K562 (cell line): ENCODE results near the gene CSTB.
A peak's percentile ranks its signal among the peaks of the same experiment; 100 is the strongest.

ENCODE experiments used
- CHD4 ChIP-seq: fragments of 200-600 bp; sonication (generic); IDR thresholded peaks from 3 replicates; pipeline ENCODE4 v1.6.1; 2012; ENCODE audit warnings: low read depth, mild to moderate bottlenecking, mixed read lengths, low read length, inconsistent platforms; ENCODE audit not compliant: insufficient read depth, insufficient replicate concordance, poor library complexity, severe bottlenecking
- CTCF ChIP-seq, 3 experiments: IDR thresholded peaks in 2 of 3; conservative IDR thresholded peaks in 1 of 3; 2 replicates each; pipeline ENCODE4 v1.5.1; 2011 to 2012; ENCODE audit warnings: low read length in 3 of 3, mild to moderate bottlenecking in 3 of 3, control low read depth in 2 of 3, improper control_type of control experiment in 1 of 3, inconsistent platforms in 1 of 3, low read depth in 1 of 3, mixed read lengths in 1 of 3, moderate library complexity in 1 of 3; ENCODE audit not compliant: insufficient read depth in 2 of 3
- JUND ChIP-seq, 2 experiments: IDR thresholded peaks; 2 replicates in 1 of 2; 3 replicates in 1 of 2; pipeline ENCODE4 v1.6.1; 2011; ENCODE audit warnings: borderline replicate concordance in 2 of 2, low read depth in 2 of 2, low read length in 2 of 2, improper control_type of control experiment in 1 of 2, missing biosample characterization in 1 of 2, missing genetic modification characterization in 1 of 2, missing genetic modification reagents in 1 of 2
- KDM5B ChIP-seq: fragments of 200-600 bp; sonication (generic); IDR thresholded peaks from 2 replicates; pipeline ENCODE4 v1.6.1; 2012; ENCODE audit warnings: low read depth, mild to moderate bottlenecking, moderate library complexity, low read length, control low read depth, inconsistent platforms; ENCODE audit not compliant: insufficient replicate concordance
- MAZ ChIP-seq, 2 experiments: fragments of 450-650 bp in 1 of 2; sonication (generic) in 1 of 2; formaldehyde crosslinking; IDR thresholded peaks in 1 of 2; conservative IDR thresholded peaks in 1 of 2; 2 replicates each; pipeline versions ENCODE4 v1.4.0 to v1.5.0; 2020; ENCODE audit warnings: mild to moderate bottlenecking in 1 of 2, missing genetic modification reagents in 1 of 2
- RFX1 ChIP-seq: fragments of 450-650 bp; IDR thresholded peaks from 2 replicates; pipeline ENCODE4 v1.6.1; 2016; ENCODE audit warnings: mild to moderate bottlenecking, moderate library complexity
- U2AF2 ChIP-seq: fragments of 200-400 bp; formaldehyde crosslinking; optimal IDR thresholded peaks from 2 replicates; pipeline ENCODE3; 2017; ENCODE audit warnings: low read depth, mild to moderate bottlenecking, low read length
- ZNF592 ChIP-seq: fragments of 450-650 bp; IDR thresholded peaks from 2 replicates; pipeline ENCODE4 v1.6.1; 2017; ENCODE audit warnings: antibody characterized with exemption, mild to moderate bottlenecking

- no peak for TF ChIP-seq CHD4
- no peak for TF ChIP-seq U2AF2
- TF ChIP-seq RFX1, result no peak
- TF ChIP-seq KDM5B, result no peak
- TF ChIP-seq CTCF (IDR thresholded peaks at IDR 0.05 in 2 of 3, conservative IDR thresholded peaks at IDR 0.05 in 1 of 3; ENCODE audit: insufficient read depth in 2 of 3, low read depth in 1 of 3, low read length in 3 of 3), result peak in 2 of 3 experiments; percentile 30 to 37; a peak in 2 of 6 replicates
- TF ChIP-seq ZNF592, result no peak
- no peak for TF ChIP-seq MAZ (CRISPR knock-in tag; conservative IDR thresholded peaks at IDR 0.05 in 1 of 2, IDR thresholded peaks at IDR 0.05 in 1 of 2)
- no peak for TF ChIP-seq JUND (IDR thresholded peaks at IDR 0.05; ENCODE audit: borderline replicate concordance, low read depth, low read length)
- no peak for TF ChIP-seq JUND (tag; IDR thresholded peaks at IDR 0.05; ENCODE audit: borderline replicate concordance, low read depth, low read length)
Measured at GRCh38 chr21:43727519-43728153, 48.5 kb downstream of the CSTB start.
